DND-41 (cell line): ENCODE data around the gene SPNS1.
A peak's percentile ranks its signal among the peaks of the same experiment; 100 is the strongest.

Source experiments
- EZH2 ChIP-seq: IDR thresholded peaks from 3 replicates; pipeline ENCODE4 v1.6.1; 2012; ENCODE audit warnings: borderline replicate concordance, low read depth, mild to moderate bottlenecking, moderate library complexity, low read length, inconsistent platforms; ENCODE audit not compliant: severe bottlenecking
- TF ChIP-seq, protein P1 (sequence below): IDR thresholded peaks from 2 replicates; pipeline ENCODE4 v1.5.1; 2012; ENCODE audit warnings: borderline replicate concordance, low read length, moderate library complexity, mild to moderate bottlenecking; ENCODE audit not compliant: poor library complexity, severe bottlenecking; ENCODE audit errors: extremely low read depth

DNA sequence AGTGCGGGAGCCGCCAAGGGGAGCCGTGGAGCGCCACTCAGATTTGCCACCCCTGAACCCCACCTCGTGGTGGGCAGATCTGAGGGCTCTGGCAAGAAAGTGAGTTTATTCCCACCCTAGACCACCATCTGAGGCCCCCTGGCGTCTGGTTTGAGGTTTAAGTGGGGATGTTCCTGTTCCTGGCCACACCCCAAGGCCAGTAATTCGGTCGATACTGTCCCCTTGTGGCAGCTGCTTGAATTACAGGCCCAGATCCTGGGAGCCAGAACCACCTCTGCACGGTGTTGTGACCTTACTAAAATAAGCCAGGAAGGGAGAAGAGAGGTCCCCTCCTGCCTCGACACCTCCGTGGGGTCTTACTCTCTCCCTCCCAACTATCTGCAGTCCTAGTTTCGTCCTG lies 6.9 kb downstream of the SPNS1 start:
- TF ChIP-seq EZH2, result no peak
- TF ChIP-seq, protein P1, sequence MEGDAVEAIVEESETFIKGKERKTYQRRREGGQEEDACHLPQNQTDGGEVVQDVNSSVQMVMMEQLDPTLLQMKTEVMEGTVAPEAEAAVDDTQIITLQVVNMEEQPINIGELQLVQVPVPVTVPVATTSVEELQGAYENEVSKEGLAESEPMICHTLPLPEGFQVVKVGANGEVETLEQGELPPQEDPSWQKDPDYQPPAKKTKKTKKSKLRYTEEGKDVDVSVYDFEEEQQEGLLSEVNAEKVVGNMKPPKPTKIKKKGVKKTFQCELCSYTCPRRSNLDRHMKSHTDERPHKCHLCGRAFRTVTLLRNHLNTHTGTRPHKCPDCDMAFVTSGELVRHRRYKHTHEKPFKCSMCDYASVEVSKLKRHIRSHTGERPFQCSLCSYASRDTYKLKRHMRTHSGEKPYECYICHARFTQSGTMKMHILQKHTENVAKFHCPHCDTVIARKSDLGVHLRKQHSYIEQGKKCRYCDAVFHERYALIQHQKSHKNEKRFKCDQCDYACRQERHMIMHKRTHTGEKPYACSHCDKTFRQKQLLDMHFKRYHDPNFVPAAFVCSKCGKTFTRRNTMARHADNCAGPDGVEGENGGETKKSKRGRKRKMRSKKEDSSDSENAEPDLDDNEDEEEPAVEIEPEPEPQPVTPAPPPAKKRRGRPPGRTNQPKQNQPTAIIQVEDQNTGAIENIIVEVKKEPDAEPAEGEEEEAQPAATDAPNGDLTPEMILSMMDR, result peak; percentile 78
